ENCODE measurements around the gene WIPI1.

DNA sequence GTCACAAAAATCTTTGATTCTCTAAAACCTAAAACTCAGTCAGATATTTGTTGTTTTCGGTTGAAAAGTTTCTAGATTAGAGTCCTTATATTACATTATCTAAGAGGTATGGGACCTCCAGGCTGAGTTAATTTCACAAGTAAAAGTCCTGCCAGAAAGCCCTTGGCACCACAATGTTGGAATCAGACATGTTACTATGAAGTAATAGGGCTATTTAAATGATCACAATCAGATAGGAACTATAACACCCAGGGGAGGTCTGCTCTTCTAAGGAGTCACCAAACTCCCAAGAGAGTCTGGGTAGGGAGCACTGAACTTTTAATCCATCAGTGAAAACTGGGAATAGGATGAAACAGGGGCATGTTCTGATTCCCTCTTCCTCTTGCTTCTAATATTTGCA lies 54.2 kb downstream of the WIPI1 start:
- TF ChIP-seq, protein P1, sequence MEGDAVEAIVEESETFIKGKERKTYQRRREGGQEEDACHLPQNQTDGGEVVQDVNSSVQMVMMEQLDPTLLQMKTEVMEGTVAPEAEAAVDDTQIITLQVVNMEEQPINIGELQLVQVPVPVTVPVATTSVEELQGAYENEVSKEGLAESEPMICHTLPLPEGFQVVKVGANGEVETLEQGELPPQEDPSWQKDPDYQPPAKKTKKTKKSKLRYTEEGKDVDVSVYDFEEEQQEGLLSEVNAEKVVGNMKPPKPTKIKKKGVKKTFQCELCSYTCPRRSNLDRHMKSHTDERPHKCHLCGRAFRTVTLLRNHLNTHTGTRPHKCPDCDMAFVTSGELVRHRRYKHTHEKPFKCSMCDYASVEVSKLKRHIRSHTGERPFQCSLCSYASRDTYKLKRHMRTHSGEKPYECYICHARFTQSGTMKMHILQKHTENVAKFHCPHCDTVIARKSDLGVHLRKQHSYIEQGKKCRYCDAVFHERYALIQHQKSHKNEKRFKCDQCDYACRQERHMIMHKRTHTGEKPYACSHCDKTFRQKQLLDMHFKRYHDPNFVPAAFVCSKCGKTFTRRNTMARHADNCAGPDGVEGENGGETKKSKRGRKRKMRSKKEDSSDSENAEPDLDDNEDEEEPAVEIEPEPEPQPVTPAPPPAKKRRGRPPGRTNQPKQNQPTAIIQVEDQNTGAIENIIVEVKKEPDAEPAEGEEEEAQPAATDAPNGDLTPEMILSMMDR (IDR thresholded peaks at IDR 0.05), result no peak
- TF ChIP-seq POLR2A (IDR thresholded peaks at IDR 0.05), result no peak
